A549 (cell line): ENCODE measurements around the gene BPIFB3. TPM values are rescaled to one million over a fixed set of nuclear protein-coding genes. Genes with fewer than 3 reads are reported as not detected.

Source experiments
- ATAC-seq, 2 experiments: fragments of 200-7000 bp in 1 of 2; fragments of >200 bp in 1 of 2; cut with Nextera tagmentation in 1 of 2; cut with Tn5 transposase in 1 of 2; 3 replicates each; pipeline versions ENCODE4 v1.8.0 to v1.9.1; 2018 to 2020; ENCODE audit warnings: mild to moderate bottlenecking in 1 of 2, moderate library complexity in 1 of 2
- CTCF ChIA-PET: fragments of 300-600 bp; sonication (Branson Sonifier 250); formaldehyde crosslinking; extraction: SDS; loops from one replicate; lab custom pipeline; 2021; ENCODE audit warnings: antibody characterized with exemption, inconsistent platforms; lab: Yijun Ruan, JAX
- POLR2A ChIA-PET: fragments of 350-600 bp; formaldehyde crosslinking; extraction: SDS; loops from one replicate; lab custom pipeline; 2021; ENCODE audit warnings: antibody characterized with exemption, inconsistent platforms; lab: Yijun Ruan, JAX
- DNase-seq, 2 experiments: peaks; one replicate each; pipeline versions ENCODE4 v3.0.0 to v3.0.0-alpha.2; 2011 to 2016; ENCODE audit warnings: low read depth in 1 of 2, low spot score in 1 of 2
- FAIRE-seq: peaks from 2 replicates; lab custom pipeline; 2011; peaks lifted over from hg19 to GRCh38; lab: Jason Lieb, UNC
- H3K27ac ChIP-seq, 2 experiments: fragments of >200 bp; sonication (Bioruptor Twin); formaldehyde crosslinking; 3 replicates each; pipeline ENCODE4 v1.5.1; 2016 to 2017
- H3K4me1 ChIP-seq: fragments of >200 bp; sonication (Bioruptor Twin); formaldehyde crosslinking; 3 replicates; pipeline ENCODE4 v1.6.1; 2016
- H3K4me2 ChIP-seq: fragments of >200 bp; sonication (Bioruptor Twin); formaldehyde crosslinking; 3 replicates; pipeline ENCODE4 v1.6.1; 2016
- H3K4me3 ChIP-seq: fragments of >200 bp; sonication (Bioruptor Twin); formaldehyde crosslinking; 3 replicates; pipeline ENCODE4 v1.5.1; 2016
- H3K9me3 ChIP-seq: fragments of >200 bp; sonication (Bioruptor Twin); formaldehyde crosslinking; 3 replicates; pipeline ENCODE4 v1.6.1; 2016
- BHLHE40 ChIP-seq: IDR thresholded peaks from 2 replicates; pipeline ENCODE4 v1.6.1; 2012; ENCODE audit warnings: low read depth, low read length, inconsistent platforms
- CBX2 ChIP-seq: fragments of 200-600 bp; sonication (generic); IDR thresholded peaks from 2 replicates; pipeline ENCODE4 v1.6.1; 2016; ENCODE audit warnings: low read depth, mild to moderate bottlenecking, borderline replicate concordance
- CHD4 ChIP-seq: fragments of 200-600 bp; sonication (generic); IDR thresholded peaks from 2 replicates; pipeline ENCODE4 v1.6.1; 2016; ENCODE audit warnings: antibody characterized with exemption, mild to moderate bottlenecking, borderline replicate concordance
- EP300 ChIP-seq, 2 experiments: fragments of >200 bp; sonication (Bioruptor Twin); formaldehyde crosslinking; IDR thresholded peaks; 2 replicates in 1 of 2; 3 replicates in 1 of 2; pipeline ENCODE4 v1.6.1; 2016 to 2017
- FOSB ChIP-seq: fragments of 250-450 bp; sonication (Bioruptor Pico); IDR thresholded peaks from 2 replicates; pipeline ENCODE4 v1.5.0; 2020; ENCODE audit warnings: mild to moderate bottlenecking, moderate library complexity
- FOSL2 ChIP-seq, 2 experiments: fragments of 450-650 bp in 1 of 2; fragments of >200 bp in 1 of 2; sonication (Bioruptor Twin) in 1 of 2; formaldehyde crosslinking; IDR thresholded peaks; 2 replicates each; pipeline versions ENCODE4 v1.5.0 to v1.6.1; 2016 to 2020; ENCODE audit warnings: mild to moderate bottlenecking in 1 of 2, moderate library complexity in 1 of 2
- GATA3 ChIP-seq: IDR thresholded peaks from 2 replicates; pipeline ENCODE4 v1.6.1; 2012; ENCODE audit warnings: borderline replicate concordance
- HDAC2 ChIP-seq: fragments of 200-600 bp; sonication (generic); IDR thresholded peaks from 2 replicates; pipeline ENCODE4 v1.6.1; 2016
- HOXB13 ChIP-seq: fragments of 250-450 bp; sonication (Bioruptor Pico); IDR thresholded peaks from 2 replicates; pipeline ENCODE4 v1.5.0; 2020; ENCODE audit warnings: low read depth, mild to moderate bottlenecking, moderate library complexity
- JUN ChIP-seq, 2 experiments: fragments of >200 bp; sonication (Bioruptor Twin); formaldehyde crosslinking; IDR thresholded peaks; 2 replicates in 1 of 2; 3 replicates in 1 of 2; pipeline ENCODE4 v1.6.1; 2016 to 2017
- KDM1A ChIP-seq: fragments of 200-600 bp; sonication (generic); IDR thresholded peaks from 2 replicates; pipeline ENCODE4 v1.6.1; 2016; ENCODE audit warnings: low read depth, mild to moderate bottlenecking
- MAFK ChIP-seq: fragments of 450-650 bp; IDR thresholded peaks from 2 replicates; pipeline ENCODE4 v1.6.1; 2014; ENCODE audit not compliant: partially characterized antibody
- MAZ ChIP-seq: fragments of 150-350 bp; IDR thresholded peaks from 2 replicates; pipeline ENCODE4 v1.6.1; 2014; ENCODE audit warnings: antibody characterized with exemption, low read depth, low read length, borderline replicate concordance
- NFE2L2 ChIP-seq: fragments of 150-350 bp; conservative IDR thresholded peaks from 2 replicates; pipeline ENCODE4 v1.6.1; 2014; ENCODE audit warnings: low read length
- NPAS2 ChIP-seq: fragments of 250-450 bp; sonication (Bioruptor Pico); IDR thresholded peaks from 2 replicates; pipeline ENCODE4 v1.8.0; 2022; ENCODE audit warnings: mild to moderate bottlenecking, moderate library complexity, borderline replicate concordance
- PBX3 ChIP-seq: IDR thresholded peaks from 2 replicates; pipeline ENCODE4 v1.6.1; 2012
- PHF8 ChIP-seq: fragments of 200-600 bp; sonication (generic); IDR thresholded peaks from 2 replicates; pipeline ENCODE4 v1.6.1; 2016; ENCODE audit warnings: low read depth, mild to moderate bottlenecking, antibody characterized with exemption, moderate library complexity, borderline replicate concordance
- REST ChIP-seq: fragments of 200-600 bp; sonication (generic); IDR thresholded peaks from 2 replicates; pipeline ENCODE4 v1.6.1; 2016; ENCODE audit warnings: antibody characterized with exemption, mild to moderate bottlenecking, moderate library complexity
- RNF2 ChIP-seq: fragments of 200-600 bp; sonication (generic); IDR thresholded peaks from 2 replicates; pipeline ENCODE4 v1.6.1; 2016; ENCODE audit warnings: low read depth, mild to moderate bottlenecking, antibody characterized with exemption, moderate library complexity, borderline replicate concordance
- SMC3 ChIP-seq: fragments of >200 bp; sonication (Bioruptor Twin); formaldehyde crosslinking; IDR thresholded peaks from 3 replicates; pipeline ENCODE4 v1.6.1; 2018; ENCODE audit warnings: inconsistent platforms
- WGBS: methylation state at CpG from one replicate; pipeline ENCODE4 v1.1.6; 2017; ENCODE audit errors: missing lambda C conversion rate; 5-methylcytosine and 5-hydroxymethylcytosine counted together
- polyA plus RNA-seq, 4 experiments: library from polyadenylated mRNA; depleted of rRNA in 3 of 4; stranded (reverse); fragments of >200 nt; fragmentation: RNase III in 1 of 4; extraction: RNeasy Plus Mini Kit Qiagen cat#74134 plus additional on column Dnase treatment in 1 of 4; gene quantifications; 2 replicates in 3 of 4; 3 replicates in 1 of 4; pipeline ENCODE4 v1.2.3, GENCODE V29; 2011 to 2017
- TF ChIP-seq, protein P1 (sequence below): fragments of 450-650 bp; IDR thresholded peaks from 2 replicates; pipeline ENCODE4 v1.6.1; 2014; ENCODE audit warnings: antibody characterized with exemption

BPIFB3 gene
- polyA plus RNA-seq, 2 of the 4 experiments (the other 2 are of a cell fraction): not detected

DNA sequence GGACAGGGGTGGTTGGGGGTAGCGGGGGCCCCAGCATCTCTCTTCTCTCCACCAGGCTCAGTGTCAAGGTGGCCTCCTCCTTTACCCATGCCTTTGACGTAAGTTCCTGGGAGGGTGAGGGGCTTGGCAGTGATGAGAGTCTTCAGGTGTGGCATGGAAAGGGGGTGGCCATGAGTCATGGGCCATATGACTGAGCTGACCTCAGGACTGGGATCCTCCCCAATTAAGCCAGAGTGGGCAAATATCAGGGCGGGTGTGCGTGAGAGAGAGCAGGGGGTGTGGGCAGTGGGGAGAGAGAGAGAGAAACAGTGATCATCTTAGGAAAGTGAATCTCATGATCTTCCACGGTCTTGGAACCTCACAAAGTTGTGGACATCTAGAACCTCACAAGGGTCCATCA, 17.5 kb downstream of the BPIFB3 start:
- ChIA-PET CTCF (interaction anchor here (0.8 to 2.3 kb wide), 4 partner anchors 9 to 169 kb away, joined by 3 to 5 read pairs (median 3); no protein-coding TSS in a partner anchor), POLR2A (interaction anchor here (0.7 kb wide), 1 partner anchor 9 kb away, joined by 6 read pairs; no protein-coding TSS in a partner anchor)
- no peaks in the 10 kb centered on the region for H3K4me1 ChIP-seq
- FAIRE-seq (no peak), DNase-seq (no peak), ATAC-seq (no peak)
- H3K4me2 ChIP-seq: no peak overlapping the region
- no peak for TF ChIP-seq NFE2L2
- no peak for TF ChIP-seq HOXB13 (CRISPR knock-in tag)
- no peak for TF ChIP-seq JUN (IDR thresholded peaks at IDR 0.05)
- no peak for TF ChIP-seq FOSB (CRISPR knock-in tag)
- TF ChIP-seq PBX3: no peak
- no peak for TF ChIP-seq REST
- TF ChIP-seq PHF8: no peak
- no peak for TF ChIP-seq HDAC2
- no peak for TF ChIP-seq GATA3
- TF ChIP-seq MAFK: no peak
- TF ChIP-seq CHD4: no peak
- no peak for TF ChIP-seq BHLHE40
- TF ChIP-seq, all 56 proteins: peak for 0
- no peak overlapping the region for H3K4me3 ChIP-seq
- 69% methylated on average over 4 of the region's 5 CpGs for WGBS
- H3K27ac ChIP-seq: no peak overlapping the region
- H3K9me3 ChIP-seq: no peaks in the 10 kb centered on the region

DNA sequence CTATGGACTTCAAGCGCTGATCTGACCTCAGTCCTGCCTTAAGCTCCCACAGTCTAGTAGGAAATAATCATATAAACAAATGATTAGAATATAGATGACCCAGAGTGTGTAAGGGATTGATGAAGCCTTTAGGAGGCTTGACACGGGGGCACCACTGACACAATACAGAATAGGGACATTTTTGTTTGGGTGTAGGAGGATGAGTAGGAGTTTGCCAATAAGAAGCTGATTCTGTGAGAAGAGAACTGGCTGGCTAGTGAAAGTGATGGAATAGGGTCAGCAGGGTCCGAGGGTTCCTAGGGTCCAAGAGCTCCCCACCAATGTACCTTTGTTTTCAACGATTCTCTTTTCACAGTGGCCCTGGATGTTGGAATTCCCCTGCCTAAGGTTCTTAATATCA, 18.7 kb downstream of the BPIFB3 start:
- DNase-seq (no peak), FAIRE-seq (no peak), ATAC-seq (no peak)
- peaks cover 5% of the 10 kb centered on the region; the same call in 2 of the 3 replicates for H3K4me1 ChIP-seq
- H3K4me2 ChIP-seq: no peak overlapping the region
- H3K4me3 ChIP-seq: no peak overlapping the region
- POLR2A ChIA-PET: no interaction called here
- TF ChIP-seq KDM1A: no peak
- no peak for TF ChIP-seq MAZ
- no peak for TF ChIP-seq SMC3
- no peak for TF ChIP-seq FOSL2 (IDR thresholded peaks at IDR 0.05)
- no peak for TF ChIP-seq FOSL2 (CRISPR knock-in tag; IDR thresholded peaks at IDR 0.05)
- TF ChIP-seq BHLHE40: no peak
- TF ChIP-seq, protein P1, sequence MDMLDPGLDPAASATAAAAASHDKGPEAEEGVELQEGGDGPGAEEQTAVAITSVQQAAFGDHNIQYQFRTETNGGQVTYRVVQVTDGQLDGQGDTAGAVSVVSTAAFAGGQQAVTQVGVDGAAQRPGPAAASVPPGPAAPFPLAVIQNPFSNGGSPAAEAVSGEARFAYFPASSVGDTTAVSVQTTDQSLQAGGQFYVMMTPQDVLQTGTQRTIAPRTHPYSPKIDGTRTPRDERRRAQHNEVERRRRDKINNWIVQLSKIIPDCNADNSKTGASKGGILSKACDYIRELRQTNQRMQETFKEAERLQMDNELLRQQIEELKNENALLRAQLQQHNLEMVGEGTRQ: no peak
- no peak for TF ChIP-seq JUN (IDR thresholded peaks at IDR 0.05)
- no peak for TF ChIP-seq REST
- TF ChIP-seq EP300 (IDR thresholded peaks at IDR 0.05): no peak
- TF ChIP-seq CBX2: no peak
- no peak for TF ChIP-seq NPAS2
- no peak for TF ChIP-seq RNF2
- no peak for TF ChIP-seq PBX3
- TF ChIP-seq GATA3: no peak
- no peaks in the 10 kb centered on the region for H3K9me3 ChIP-seq
- WGBS: 18% methylated on average over 4 of the region's 4 CpGs
- CTCF ChIA-PET: interaction anchor here (1.0 to 2.3 kb wide), 4 partner anchors 22 to 170 kb away, joined by 3 to 5 read pairs (median 3); no protein-coding TSS in a partner anchor
- H3K27ac ChIP-seq: no peak overlapping the region
